ENCODE results near the gene CFAP58. TPM values are rescaled to one million over a fixed set of nuclear protein-coding genes. Genes with fewer than 3 reads are reported as not detected.

CFAP58 gene
- 0.37 and 0.59 TPM in 2 replicates for total RNA-seq

GRCh38 chr10:104353325-104354048, at the start of gene CFAP58:
Gene CFAP58 (plus strand): TSS chr10:104353833. CDS start chr10:104353898, 65 bp downstream.

GRCh38 chr10:104337985-104338735, 15.5 kb upstream of the CFAP58 start, which contains the start of gene ITPRIP:
Gene ITPRIP (minus strand): TSS chr10:104338465. CDS start chr10:104316051, 22,414 bp downstream.

Other genes starting within 250 kb of the CFAP58 start
- gene SFR1, start 231.7 kb upstream of the CFAP58 start, total RNA-seq = 8.8 and 15.2 TPM in 2 replicates
- under 0.01 and 0.39 TPM in 2 replicates for gene CFAP43, start 121.5 kb upstream of the CFAP58 start, total RNA-seq
- gene GSTO1, start 98.9 kb upstream of the CFAP58 start, total RNA-seq = 260 and 309 TPM in 2 replicates
- 0.73 and 0.98 TPM in 2 replicates for gene GSTO2, start 84.6 kb upstream of the CFAP58 start, total RNA-seq
- 16.2 and 19.4 TPM in 2 replicates for gene ITPRIP, start 15.4 kb upstream of the CFAP58 start, total RNA-seq

All from subcutaneous preadipocyte (primary cell).